Activated B cell treated with CpG ODN at 0.5 μM for 24 hours (primary cell): Measurements from ENCODE around the gene PTPRD. TPM values are rescaled to one million over a fixed set of nuclear protein-coding genes. Genes with fewer than 3 reads are reported as not detected.

Source experiments
- ATAC-seq: fragments of 200-7000 bp; cut with Tn5 transposase; one replicate; pipeline ENCODE4 v1.10.0; 2021; ENCODE audit warnings: low read depth, mild to moderate bottlenecking, moderate library complexity
- CTCF ChIA-PET: fragments of 350-600 bp; sonication (Branson Sonifier 250); formaldehyde crosslinking; loops from one replicate; lab custom pipeline; 2021; ENCODE audit warnings: antibody characterized with exemption; lab: Charles Lee
- POLR2A ChIA-PET: fragments of 350-600 bp; sonication (Branson Sonifier 250); formaldehyde crosslinking; loops from one replicate; lab custom pipeline; 2021; ENCODE audit warnings: antibody characterized with exemption; lab: Charles Lee
- DNase-seq: peaks from one replicate; pipeline ENCODE4 v3.0.0; 2022
- H3K27ac Mint-ChIP-seq: one replicate; pipeline ENCODE4 v1.8.0; 2020; ENCODE audit warnings: mixed read lengths
- H3K27me3 Mint-ChIP-seq: one replicate; pipeline ENCODE4 v1.8.0; 2021; ENCODE audit warnings: mixed read lengths
- H3K36me3 Mint-ChIP-seq: one replicate; pipeline ENCODE4 v1.8.0; 2021; ENCODE audit warnings: low read depth, mixed read lengths
- H3K4me1 Mint-ChIP-seq: one replicate; pipeline ENCODE4 v1.8.0; 2021; ENCODE audit warnings: mixed read lengths
- H3K4me3 Mint-ChIP-seq: one replicate; pipeline ENCODE4 v1.8.0; 2020; ENCODE audit warnings: mild to moderate bottlenecking, mixed read lengths
- H3K9me3 Mint-ChIP-seq: one replicate; pipeline ENCODE4 v1.8.0; 2020; ENCODE audit warnings: mixed read lengths
- CTCF ChIP-seq: fragments of 200-600 bp; IDR thresholded peaks from one replicate; pipeline ENCODE4 v1.8.0; 2022; ENCODE audit warnings: antibody characterized with exemption, mild to moderate bottlenecking
- intact Hi-C: fragments of 100-400 bp; cut with micrococcal nuclease; formaldehyde crosslinking; loops from one replicate; pipeline ENCODE4 v1.15.1; 2024
- total RNA-seq: library from RNA; stranded (reverse); gene quantifications from 2 replicates; pipeline ENCODE4 v1.2.3, GENCODE V29; 2022

PTPRD gene
- total RNA-seq, 1 donor from 2014 or later, result 0.04 TPM

DNA sequence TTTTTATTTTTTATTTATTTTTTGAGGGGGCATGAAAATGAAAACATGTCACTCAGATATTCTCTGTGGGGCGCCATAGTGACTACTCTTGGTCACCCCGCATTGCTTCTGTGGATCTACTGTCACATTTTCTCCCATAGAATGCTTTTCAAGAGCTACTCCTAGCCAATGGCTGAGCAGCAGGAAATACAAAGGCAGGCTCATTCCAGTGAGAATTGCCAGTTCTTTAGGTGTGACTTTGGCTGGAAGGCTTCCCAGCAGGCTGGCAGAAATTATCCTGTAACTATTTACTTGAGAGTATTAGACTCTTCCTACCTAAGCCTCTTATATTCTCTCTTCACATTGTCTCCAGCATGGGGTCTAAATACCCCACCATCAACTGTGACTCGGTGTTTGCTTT lies 21.0 kb upstream of the PTPRD start:
- DNase-seq (no peak), ATAC-seq (no peak)
- H3K4me1 Mint-ChIP-seq, result no peaks in the 10 kb centered on the region
- no peaks in the 10 kb centered on the region for H3K36me3 Mint-ChIP-seq
- ChIA-PET CTCF (no interaction called here), POLR2A (no interaction called here)
- no peak overlapping the region for H3K4me3 Mint-ChIP-seq
- intact Hi-C loops, result no loop called here
- no peak overlapping the region for H3K27ac Mint-ChIP-seq
- no peak for TF ChIP-seq CTCF
- no peaks in the 10 kb centered on the region for H3K9me3 Mint-ChIP-seq
- H3K27me3 Mint-ChIP-seq, result no peaks in the 10 kb centered on the region

GRCh38 chr9:10614196-10614800 lies 1.5 kb upstream of the PTPRD start:
- H3K4me3 Mint-ChIP-seq, result no peak overlapping the region
- ATAC-seq (no peak), DNase-seq (no peak)
- intact Hi-C loops, result no loop called here
- H3K4me1 Mint-ChIP-seq, result peaks cover 4% of the 10 kb centered on the region
- H3K9me3 Mint-ChIP-seq, result no peaks in the 10 kb centered on the region
- H3K27ac Mint-ChIP-seq, result no peak overlapping the region
- CTCF ChIA-PET, result no interaction called here
- peaks cover 20% of the 10 kb centered on the region for H3K27me3 Mint-ChIP-seq
- no peaks in the 10 kb centered on the region for H3K36me3 Mint-ChIP-seq
- POLR2A ChIA-PET, result no interaction called here
- TF ChIP-seq CTCF, result no peak

DNA sequence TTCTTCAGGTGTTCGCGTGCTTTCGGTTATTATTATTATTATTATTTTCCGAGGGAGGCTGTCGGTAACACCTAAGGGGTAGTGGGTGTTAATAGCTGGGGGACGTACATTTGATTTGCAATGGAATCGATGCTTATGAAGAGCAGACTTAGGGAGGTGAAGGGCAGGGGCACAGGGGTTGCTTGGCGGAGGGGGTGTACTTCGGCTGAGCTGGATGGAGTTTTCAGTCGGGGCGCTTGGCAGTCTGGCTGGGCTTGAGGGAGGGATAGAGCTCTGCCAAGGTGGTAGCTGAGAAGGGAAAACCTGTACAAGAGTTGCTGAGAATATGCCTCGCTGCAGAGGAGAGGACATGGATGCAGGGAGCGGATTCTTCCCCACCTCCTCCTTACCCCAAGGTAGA lies 617 bp upstream of the PTPRD start:
- CTCF ChIA-PET, result no interaction called here
- intact Hi-C loops, result no loop called here
- no peak for ATAC-seq

GRCh38 chr9:10605388-10605787 lies 7.4 kb downstream of the PTPRD start:
- DNase-seq (no peak), ATAC-seq (no peak)
- no peak overlapping the region for H3K4me3 Mint-ChIP-seq
- POLR2A ChIA-PET, result no interaction called here
- H3K9me3 Mint-ChIP-seq, result no peaks in the 10 kb centered on the region
- CTCF ChIA-PET, result no interaction called here
- no peaks in the 10 kb centered on the region for H3K4me1 Mint-ChIP-seq
- intact Hi-C loops, result no loop called here
- no peaks in the 10 kb centered on the region for H3K27me3 Mint-ChIP-seq
- no peak overlapping the region for H3K27ac Mint-ChIP-seq
- no peak for TF ChIP-seq CTCF
- H3K36me3 Mint-ChIP-seq, result no peaks in the 10 kb centered on the region

More for the DNA sequence above, 617 bp upstream of the PTPRD start:
- H3K4me1 Mint-ChIP-seq, result peaks cover 4% of the 10 kb centered on the region
- POLR2A ChIA-PET, result no interaction called here
- H3K27me3 Mint-ChIP-seq, result peaks cover 20% of the 10 kb centered on the region
- H3K4me3 Mint-ChIP-seq, result no peak overlapping the region
- no peak for DNase-seq
- no peaks in the 10 kb centered on the region for H3K36me3 Mint-ChIP-seq
- no peak overlapping the region for H3K27ac Mint-ChIP-seq
- TF ChIP-seq CTCF, result no peak
- H3K9me3 Mint-ChIP-seq, result no peaks in the 10 kb centered on the region

GRCh38 chr9:10604927-10605326 lies 7.9 kb downstream of the PTPRD start:
- intact Hi-C loops, result no loop called here
- Mint-ChIP-seq H3K4me1 (no peaks in the 10 kb centered on the region), H3K27ac (no peak overlapping the region), H3K36me3 (no peaks in the 10 kb centered on the region), H3K9me3 (no peaks in the 10 kb centered on the region), H3K4me3 (no peak overlapping the region), H3K27me3 (no peaks in the 10 kb centered on the region)
- ATAC-seq, result no peak
- ChIA-PET CTCF (no interaction called here), POLR2A (no interaction called here)
- no peak for TF ChIP-seq CTCF
- DNase-seq, result no peak
